Skeletal muscle tissue (tissue), 4 donors: ENCODE measurements around the gene PHOSPHO1. TPM values are rescaled to one million over a fixed set of nuclear protein-coding genes. Genes with fewer than 3 reads are reported as not detected.

Source experiments
- H3K27ac ChIP-seq: one replicate; pipeline ENCODE4 v1.7.0; 2013; ENCODE audit warnings: mild to moderate bottlenecking, low read depth, low read length, inconsistent platforms
- H3K27me3 ChIP-seq, 3 donors: one replicate each; pipeline ENCODE4 v1.7.0; 2013; ENCODE audit warnings: low read length in 3 of 3; ENCODE audit not compliant: control insufficient read depth in 3 of 3, insufficient read depth in 3 of 3
- H3K36me3 ChIP-seq, 3 donors: one replicate each; pipeline ENCODE4 v1.7.0; 2013; ENCODE audit warnings: low read length in 3 of 3; ENCODE audit not compliant: control insufficient read depth in 3 of 3, insufficient read depth in 3 of 3
- H3K4me1 ChIP-seq, 3 donors: one replicate each; pipeline ENCODE4 v1.7.0; 2013; ENCODE audit warnings: low read length in 3 of 3, mild to moderate bottlenecking in 3 of 3; ENCODE audit not compliant: control insufficient read depth in 3 of 3, insufficient read depth in 3 of 3
- H3K4me3 ChIP-seq, 3 donors: one replicate each; pipeline ENCODE4 v1.7.0; 2013; ENCODE audit warnings: low read length in 3 of 3
- H3K9ac ChIP-seq, 3 donors: one replicate each; pipeline ENCODE4 v1.7.0; 2013; ENCODE audit warnings: low read length in 3 of 3, mild to moderate bottlenecking in 3 of 3, moderate library complexity in 2 of 3, low read depth in 1 of 3
- H3K9me3 ChIP-seq, 3 donors: one replicate each; pipeline ENCODE4 v1.7.0; 2013; ENCODE audit warnings: low read length in 3 of 3; ENCODE audit not compliant: control insufficient read depth in 3 of 3
- total RNA-seq: library from RNA; depleted of rRNA; stranded (reverse); fragments of >200 nt; gene quantifications from one replicate; pipeline ENCODE4 v1.2.3, GENCODE V29; 2014
- donor health status: Osteomylitis.

The PHOSPHO1 gene
- total RNA-seq, 1 donor from 2014 or later = 13.6 TPM

DNA sequence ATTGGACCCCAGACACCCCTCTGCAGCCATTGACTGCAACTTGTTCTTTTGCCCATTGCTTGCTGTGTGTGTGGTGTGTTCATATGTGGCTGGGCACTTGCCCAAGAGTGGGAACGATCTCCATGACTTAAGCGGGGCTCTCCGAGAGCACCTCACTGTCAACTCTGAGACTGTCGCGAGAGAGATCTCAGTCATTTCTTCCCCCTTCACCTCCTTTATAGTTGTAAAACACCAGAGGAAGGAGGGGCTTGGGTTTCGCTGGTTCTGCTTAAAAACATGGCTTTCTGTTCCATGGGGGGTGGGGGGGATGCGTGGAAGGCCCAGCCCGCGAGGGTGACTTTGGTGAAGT, 7.4 kb downstream of the PHOSPHO1 start:
- H3K27me3 ChIP-seq = peaks cover 44 to 70% (median 46%) of the 10 kb centered on the region in 3 donors
- H3K27ac ChIP-seq = no peak overlapping the region
- H3K4me3 ChIP-seq = no peak overlapping the region
- H3K4me1 ChIP-seq = peaks cover 2 to 24% (median 16%) of the 10 kb centered on the region in 3 donors
- H3K9me3 ChIP-seq = no peaks in the 10 kb centered on the region
- no peak overlapping the region for H3K9ac ChIP-seq
- H3K36me3 ChIP-seq = no peaks in the 10 kb centered on the region

- no peak overlapping the region for H3K4me3 ChIP-seq
- H3K36me3 ChIP-seq = no peaks in the 10 kb centered on the region
- H3K9ac ChIP-seq = no peak overlapping the region
- H3K27ac ChIP-seq = no peak overlapping the region
- H3K9me3 ChIP-seq = no peaks in the 10 kb centered on the region
- peaks cover 31 to 53% (median 48%) of the 10 kb centered on the region in 3 donors for H3K27me3 ChIP-seq
- peaks cover 15 to 33% (median 23%) of the 10 kb centered on the region in 3 donors for H3K4me1 ChIP-seq
These were observed 10.6 kb downstream of the PHOSPHO1 start for GRCh38 chr17:49219987-49220386.

DNA sequence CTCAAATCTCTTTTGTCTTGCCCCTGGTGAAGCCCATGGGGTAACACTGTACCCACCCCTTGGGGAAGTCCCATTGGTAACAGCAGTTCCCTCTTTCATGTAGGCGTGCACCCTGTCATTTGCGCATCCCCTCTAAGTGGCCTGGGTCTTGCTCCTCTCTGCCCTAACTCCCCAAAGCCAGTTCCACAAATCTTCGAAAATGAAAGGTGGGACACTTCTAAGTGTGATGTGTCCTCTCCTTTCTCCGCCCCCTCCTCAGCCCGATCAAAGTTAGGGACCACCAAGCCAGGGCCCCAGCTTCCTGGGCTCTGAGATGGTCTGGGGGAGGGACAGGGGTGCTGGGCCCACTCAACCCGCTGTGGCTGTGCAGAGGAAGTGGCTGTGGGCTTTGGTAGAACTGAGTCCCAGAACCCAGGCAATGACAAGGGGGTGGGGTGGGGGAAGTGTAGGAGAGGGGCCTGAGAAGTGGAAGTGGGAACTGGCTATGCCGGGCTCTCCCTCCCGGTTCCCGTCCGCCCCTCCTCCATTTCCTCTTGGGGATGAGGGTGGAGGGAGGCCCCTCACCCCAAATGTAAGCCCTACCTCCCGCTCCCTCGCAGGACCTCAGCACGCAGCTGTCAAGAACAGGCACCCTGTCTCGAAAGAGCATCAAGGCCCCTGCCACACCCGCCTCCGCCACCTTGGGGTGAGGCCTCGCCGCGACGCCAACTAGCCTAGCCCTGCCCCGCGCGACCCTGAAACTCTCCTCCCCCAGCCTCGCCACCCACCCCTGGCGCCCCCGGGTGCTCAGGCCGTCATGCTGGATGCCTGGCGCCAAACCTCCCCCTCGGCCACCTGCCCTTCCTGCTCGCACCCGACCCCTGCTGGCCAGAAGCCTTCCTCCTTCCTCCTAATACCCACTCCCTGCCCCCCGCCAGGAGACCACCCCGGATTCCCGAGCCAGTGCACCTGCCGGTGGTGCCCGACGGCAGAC, 11.4 kb downstream of the PHOSPHO1 start:
- Histone ChIP-seq H3K27ac (no peak overlapping the region), H3K36me3 (no peaks in the 10 kb centered on the region), H3K9me3 (no peaks in the 10 kb centered on the region), H3K9ac (no peak overlapping the region), H3K4me3 (no peak overlapping the region), H3K4me1 (peaks cover 16 to 27% (median 22%) of the 10 kb centered on the region in 3 donors), H3K27me3 (peaks cover 24 to 45% (median 41%) of the 10 kb centered on the region in 3 donors)

GRCh38 chr17:49217651-49218413, 12.8 kb downstream of the PHOSPHO1 start:
- Histone ChIP-seq H3K9me3 (no peaks in the 10 kb centered on the region), H3K4me1 (peaks cover 16 to 22% (median 17%) of the 10 kb centered on the region in 3 donors), H3K27me3 (peaks cover 10 to 32% (median 27%) of the 10 kb centered on the region in 3 donors), H3K4me3 (no peak overlapping the region), H3K27ac (no peak overlapping the region), H3K9ac (no peak overlapping the region), H3K36me3 (no peaks in the 10 kb centered on the region)

- Histone ChIP-seq H3K27ac (no peak overlapping the region), H3K4me3 (no peak overlapping the region), H3K4me1 (peaks cover 16 to 22% (median 17%) of the 10 kb centered on the region in 3 donors), H3K9ac (no peak overlapping the region), H3K27me3 (peaks cover 7 to 28% (median 19%) of the 10 kb centered on the region in 3 donors), H3K36me3 (no peaks in the 10 kb centered on the region), H3K9me3 (no peaks in the 10 kb centered on the region)
These were observed 13.5 kb downstream of the PHOSPHO1 start for GRCh38 chr17:49216953-49217650.

- Histone ChIP-seq H3K4me3 (no peak overlapping the region), H3K4me1 (peaks cover 16 to 22% (median 17%) of the 10 kb centered on the region in 3 donors), H3K9ac (no peak overlapping the region), H3K9me3 (no peaks in the 10 kb centered on the region), H3K27ac (peak overlapping the region; percentile 12), H3K36me3 (no peaks in the 10 kb centered on the region), H3K27me3 (peaks cover 7 to 22% (median 15%) of the 10 kb centered on the region in 3 donors)
These were observed 14.1 kb downstream of the PHOSPHO1 start for GRCh38 chr17:49216482-49216881.

- H3K27ac ChIP-seq = no peak overlapping the region
- no peak overlapping the region for H3K4me3 ChIP-seq
- no peaks in the 10 kb centered on the region for H3K9me3 ChIP-seq
- no peaks in the 10 kb centered on the region for H3K36me3 ChIP-seq
- no peak overlapping the region for H3K9ac ChIP-seq
- H3K27me3 ChIP-seq = peaks cover 14 to 30% (median 22%) of the 10 kb centered on the region in 3 donors
- H3K4me1 ChIP-seq = peaks cover 19 to 23% (median 20%) of the 10 kb centered on the region in 3 donors
These were observed 15.8 kb downstream of the PHOSPHO1 start for GRCh38 chr17:49214676-49215360.

- peaks cover 14 to 38% (median 29%) of the 10 kb centered on the region in 3 donors for H3K27me3 ChIP-seq
- no peak overlapping the region for H3K9ac ChIP-seq
- no peak overlapping the region for H3K27ac ChIP-seq
- H3K4me3 ChIP-seq = no peak overlapping the region
- peaks cover 21 to 25% (median 24%) of the 10 kb centered on the region in 3 donors for H3K4me1 ChIP-seq
- no peaks in the 10 kb centered on the region for H3K36me3 ChIP-seq
- H3K9me3 ChIP-seq = no peaks in the 10 kb centered on the region
These were observed 16.7 kb downstream of the PHOSPHO1 start for GRCh38 chr17:49213847-49214246.

DNA sequence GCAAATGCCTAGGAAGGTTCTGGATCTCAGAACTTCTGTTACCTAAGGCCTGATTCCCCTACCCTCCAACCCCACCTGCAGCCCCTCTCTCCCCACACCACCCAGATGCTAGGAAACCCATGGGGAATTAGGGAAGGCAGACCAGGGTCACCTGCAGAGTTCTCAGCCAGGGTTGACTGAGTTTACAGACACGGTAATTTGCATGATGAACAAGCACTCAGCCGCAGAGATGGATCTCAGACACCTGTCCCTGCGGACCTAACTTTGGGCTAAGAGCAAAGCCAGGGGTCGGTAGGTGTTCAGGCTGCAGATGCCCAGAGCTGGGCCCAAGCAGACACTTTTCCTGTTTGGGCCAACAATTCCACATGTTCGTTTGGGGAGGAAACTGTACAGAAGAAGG, 17.2 kb downstream of the PHOSPHO1 start:
- Histone ChIP-seq H3K27me3 (peaks cover 14 to 36% (median 31%) of the 10 kb centered on the region in 3 donors), H3K9ac (no peak overlapping the region), H3K4me3 (peak overlapping the region in 1 of 3 donors; percentile 13), H3K36me3 (no peaks in the 10 kb centered on the region), H3K27ac (no peak overlapping the region), H3K4me1 (peaks cover 21 to 25% (median 24%) of the 10 kb centered on the region in 3 donors), H3K9me3 (no peaks in the 10 kb centered on the region)
